Glomerular visceral epithelial cell (primary cell): ENCODE measurements around the gene SMIM26.
A peak's percentile ranks its signal among the peaks of the same experiment; 100 is the strongest.
"Not testable (repeated sequence)": the region's sequence is repeated elsewhere in the genome, so short reads cannot be mapped to it uniquely, and the experiment has no call there.

ENCODE experiments used
- DNase-seq: peaks from one replicate; pipeline ENCODE4 v3.0.0-alpha.2; 2016; ENCODE audit errors: extremely low spot score

SMIM26 gene, protein sequence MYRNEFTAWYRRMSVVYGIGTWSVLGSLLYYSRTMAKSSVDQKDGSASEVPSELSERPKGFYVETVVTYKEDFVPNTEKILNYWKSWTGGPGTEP

DNA sequence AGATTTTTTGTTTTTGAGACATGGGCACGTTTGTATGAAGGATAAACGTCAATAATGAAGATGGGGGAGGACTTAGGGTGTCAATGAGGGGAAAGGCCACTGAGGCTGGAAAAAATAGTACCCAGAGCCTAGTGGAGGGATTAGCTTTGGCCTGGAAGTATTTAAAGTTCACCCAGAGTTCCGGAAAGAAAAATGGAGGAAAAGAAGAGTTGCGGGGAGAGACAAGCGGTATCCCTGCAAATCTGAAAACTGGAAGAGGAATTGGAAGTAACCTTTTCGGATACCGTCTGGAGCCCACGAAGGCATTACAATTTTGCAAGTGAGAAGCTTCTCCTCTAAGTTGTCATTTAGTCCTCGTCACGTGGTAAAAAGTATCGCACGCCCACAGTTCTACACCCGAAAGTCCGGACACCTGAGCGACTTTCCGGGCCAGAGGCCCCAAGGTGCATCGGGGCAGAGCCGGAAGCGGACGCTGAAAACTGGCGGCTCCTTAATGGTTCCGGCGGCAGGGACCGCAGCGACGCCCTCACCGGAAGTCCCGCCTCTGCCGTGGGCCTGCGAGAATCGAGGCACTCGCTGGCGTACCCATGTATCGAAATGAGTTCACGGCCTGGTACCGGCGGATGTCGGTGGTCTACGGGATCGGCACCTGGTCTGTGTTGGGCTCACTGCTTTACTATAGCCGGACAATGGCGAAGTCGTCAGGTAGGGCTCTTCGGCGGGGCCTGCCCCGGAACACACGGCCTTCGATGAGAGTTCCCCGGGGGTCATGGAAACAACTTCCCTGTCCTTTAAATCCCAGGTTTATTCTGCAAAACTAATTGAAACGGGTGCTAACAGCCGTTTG is at the start of gene SMIM26:
TSS of gene SMIM26 (plus strand) at position 541 of the 847 bp plus-strand sequence. CDS start at position 588, 47 bp downstream.
- DNase-seq, result peak; percentile 94

GRCh38 chr20:18522066-18522465 is 45.2 kb upstream of the SMIM26 start:
- DNase-seq, result peak; percentile 62

- no peak for DNase-seq
Measured at GRCh38 chr20:18523066-18523465, 44.2 kb upstream of the SMIM26 start.

DNA sequence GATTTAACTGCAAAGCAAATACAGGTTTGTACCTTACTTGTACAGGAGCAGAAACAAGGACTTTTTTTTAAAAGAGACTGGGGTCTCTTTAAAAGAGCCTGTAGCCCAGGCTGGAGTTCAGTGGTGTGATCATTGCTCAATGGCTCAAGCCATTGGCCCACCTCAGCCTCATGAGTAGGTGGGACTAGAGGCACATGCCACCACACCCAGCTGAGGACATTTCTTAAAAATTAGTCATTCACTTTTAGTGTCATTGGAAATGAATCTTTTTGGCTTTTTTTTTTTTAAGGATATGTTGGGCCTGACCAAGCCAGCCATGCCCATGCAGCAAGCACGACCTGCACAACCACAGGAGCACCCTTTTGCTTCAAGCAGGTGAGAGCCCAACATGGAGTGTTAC is 42.6 kb upstream of the SMIM26 start:
- peak; percentile 54 for DNase-seq

DNA sequence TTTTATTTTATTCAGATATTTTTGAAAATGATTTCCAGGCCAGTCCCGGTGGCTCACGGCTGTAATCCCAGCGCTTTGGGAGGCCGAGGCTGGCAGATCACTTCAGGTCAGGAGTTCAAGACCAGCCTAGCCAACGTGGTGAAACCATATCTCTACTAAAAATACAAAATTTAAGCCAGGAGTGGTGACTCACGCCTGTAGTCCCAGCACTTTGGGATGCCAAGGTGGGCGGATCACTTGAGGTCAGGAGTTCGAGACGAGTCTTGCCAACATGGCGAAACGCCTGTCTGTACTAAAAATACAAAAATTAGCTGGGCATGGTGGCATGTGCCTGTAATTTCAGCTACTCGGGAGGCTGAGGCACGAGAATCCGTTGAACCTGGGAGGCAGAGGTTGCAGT is 40.5 kb upstream of the SMIM26 start:
- not testable (repeated sequence) for DNase-seq

- DNase-seq, result no peak
Measured at GRCh38 chr20:18527339-18527738, 39.9 kb upstream of the SMIM26 start.

DNA sequence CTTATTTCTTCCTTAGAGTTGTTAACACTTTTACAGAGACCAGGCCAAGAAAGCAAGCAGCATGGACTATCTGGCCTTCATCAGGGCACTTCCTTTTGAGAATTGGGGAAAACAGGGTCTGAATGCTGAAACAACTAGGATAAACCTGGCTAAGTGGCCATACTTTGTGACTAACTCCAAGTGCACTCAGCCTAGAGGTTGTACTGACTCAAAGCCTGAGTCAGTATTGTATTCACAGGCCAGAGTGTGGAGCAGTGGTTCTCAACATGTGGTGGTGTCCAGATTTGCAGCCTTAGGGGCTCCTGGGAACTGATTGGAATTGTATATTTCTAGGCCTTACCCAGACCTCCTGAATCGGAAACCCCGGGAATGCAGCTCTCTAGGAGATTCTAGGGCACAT is 39.4 kb upstream of the SMIM26 start:
- DNase-seq, result peak; percentile 40

GRCh38 chr20:18529041-18529440 is 38.2 kb upstream of the SMIM26 start:
- DNase-seq, result no peak

- no peak for DNase-seq
Measured at GRCh38 chr20:18532626-18533025, 34.6 kb upstream of the SMIM26 start.

GRCh38 chr20:18533491-18533890 is 33.7 kb upstream of the SMIM26 start:
- peak; percentile 48 for DNase-seq

DNA sequence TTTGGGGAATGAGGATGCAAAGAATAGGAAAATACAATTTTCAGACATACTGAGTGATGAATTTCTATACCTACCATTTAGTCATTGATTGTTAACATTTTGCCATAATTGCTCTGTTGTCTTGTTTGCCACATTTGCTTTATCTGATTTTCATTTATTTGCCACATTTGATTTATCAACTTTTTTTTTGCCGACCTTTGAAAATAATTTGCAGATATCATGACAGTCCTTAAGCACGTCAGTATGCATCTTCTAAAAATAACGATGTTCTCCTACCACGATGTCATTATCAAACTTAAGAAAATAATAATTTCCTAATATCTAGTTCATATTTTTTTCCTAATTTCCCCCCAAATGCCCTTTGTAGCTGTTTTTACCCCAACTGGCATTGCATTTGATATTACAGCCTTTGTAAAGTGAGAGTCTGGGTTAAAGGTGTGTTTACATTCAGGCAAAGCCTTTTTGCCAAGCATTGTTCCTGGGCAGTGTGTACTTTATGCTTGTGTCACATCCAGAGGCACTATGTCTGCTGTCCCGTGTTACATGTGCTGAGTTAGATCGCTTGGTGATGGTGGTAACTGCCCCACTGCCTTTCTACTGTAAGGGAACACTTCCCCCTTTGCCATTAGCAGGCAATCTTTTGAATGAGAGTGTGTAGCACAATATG is 33.1 kb upstream of the SMIM26 start:
- no peak for DNase-seq

- peak; percentile 25 for DNase-seq
Measured at GRCh38 chr20:18537651-18538050, 29.6 kb upstream of the SMIM26 start.

DNA sequence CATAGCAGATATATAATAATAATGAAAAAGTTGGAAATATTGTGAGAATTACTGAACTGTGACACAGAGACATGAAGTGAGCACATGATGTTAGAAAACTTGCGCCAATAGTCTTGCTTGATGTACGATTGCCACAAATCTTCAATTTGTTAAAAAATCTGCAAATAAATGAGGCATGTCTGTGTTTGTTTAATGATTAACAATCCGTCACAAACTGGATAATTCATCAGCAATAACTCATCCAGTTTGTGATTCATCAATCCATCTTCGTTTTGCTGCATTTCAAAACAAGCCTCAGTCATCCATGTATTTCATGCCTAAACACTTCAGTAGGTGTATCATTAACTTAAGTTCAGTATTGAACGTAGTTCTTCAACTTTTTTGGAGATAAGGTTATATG is 25.5 kb upstream of the SMIM26 start:
- peak; percentile 78 for DNase-seq

GRCh38 chr20:18543216-18543615 is 24.0 kb upstream of the SMIM26 start:
- DNase-seq, result no peak

DNA sequence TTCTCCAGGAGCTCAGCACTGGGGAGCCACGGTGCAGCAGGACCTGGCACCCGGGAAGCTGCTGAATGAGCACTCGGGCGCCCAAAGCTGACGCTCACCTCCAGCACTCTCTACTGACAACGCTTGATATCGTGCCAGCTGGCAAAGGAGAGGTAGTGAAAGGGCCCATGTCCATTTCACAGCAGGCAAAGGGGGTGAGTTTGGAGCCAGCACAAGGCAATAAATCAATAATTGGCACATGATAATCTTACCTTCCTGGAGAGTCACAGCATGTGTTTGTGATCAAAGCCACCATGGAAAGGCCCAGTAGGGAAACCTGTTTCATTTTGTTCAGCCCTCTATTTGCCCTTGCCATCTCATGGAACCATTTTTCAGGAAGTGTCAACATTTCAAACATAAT is 23.3 kb upstream of the SMIM26 start:
- DNase-seq, result no peak

GRCh38 chr20:18545566-18545965 is 21.7 kb upstream of the SMIM26 start:
- no peak for DNase-seq

GRCh38 chr20:18548465-18548864 is 18.8 kb upstream of the SMIM26 start:
- DNase-seq, result no peak

DNA sequence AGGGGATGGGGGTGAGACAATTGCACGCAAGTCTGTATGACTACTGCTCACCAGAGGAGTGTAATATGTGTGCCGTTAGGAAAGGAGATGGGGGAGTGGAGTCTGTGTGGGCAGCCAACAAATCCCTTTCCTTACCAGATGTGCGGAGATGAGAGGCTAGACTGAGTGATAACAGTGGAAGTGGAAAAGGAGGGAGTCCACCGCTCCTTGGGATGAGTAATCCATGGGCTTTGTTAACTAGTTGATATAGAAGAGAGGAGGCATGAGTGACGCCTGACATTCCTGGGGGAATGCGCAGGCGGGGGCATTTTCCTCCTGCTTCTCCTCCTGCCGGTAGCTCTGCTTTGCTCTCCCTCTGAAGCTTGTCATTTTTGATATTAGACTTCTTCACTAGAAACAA is 13.5 kb upstream of the SMIM26 start:
- DNase-seq, result no peak

DNA sequence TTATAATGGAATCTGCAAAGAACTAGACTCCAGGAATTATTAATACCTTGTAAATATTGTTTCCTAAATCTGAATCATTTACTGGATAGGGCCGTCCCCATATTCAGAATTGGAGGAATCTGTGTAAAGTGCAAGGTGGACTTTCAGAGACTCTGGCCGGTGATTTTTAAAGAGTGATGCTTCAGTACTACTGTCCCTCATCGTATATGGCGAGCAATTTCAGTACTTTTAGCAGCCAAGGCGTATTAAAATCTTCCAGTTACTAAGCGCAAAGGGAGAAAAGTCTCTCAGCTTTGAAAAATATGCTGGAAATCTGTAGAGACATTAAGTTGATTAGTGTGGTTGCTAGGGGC is 483 bp downstream of the SMIM26 start:
- no peak for DNase-seq

DNA sequence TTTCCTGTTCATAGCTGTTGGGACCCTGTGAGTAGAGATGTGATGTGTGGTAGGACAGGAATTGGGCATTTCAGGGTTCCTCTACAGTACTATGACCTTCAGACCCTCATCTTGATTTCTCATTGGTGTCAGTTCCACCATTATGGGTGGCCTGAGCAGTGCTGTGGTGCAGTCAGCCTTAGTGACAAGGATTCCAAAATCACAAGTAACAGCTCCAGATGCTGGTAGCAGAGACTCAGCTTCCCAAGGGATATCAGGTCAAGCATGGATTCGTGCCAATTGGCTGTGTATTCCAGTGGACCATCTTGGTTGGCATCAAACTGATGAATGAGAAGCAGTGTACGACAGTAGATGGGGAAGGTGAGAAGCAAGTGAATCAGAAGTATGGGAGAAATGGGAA is 3.8 kb downstream of the SMIM26 start:
- DNase-seq, result no peak

GRCh38 chr20:18571578-18571977 is 4.3 kb downstream of the SMIM26 start:
- DNase-seq, result no peak

- no peak for DNase-seq
Measured at GRCh38 chr20:18577942-18578341, 10.7 kb downstream of the SMIM26 start.

DNA sequence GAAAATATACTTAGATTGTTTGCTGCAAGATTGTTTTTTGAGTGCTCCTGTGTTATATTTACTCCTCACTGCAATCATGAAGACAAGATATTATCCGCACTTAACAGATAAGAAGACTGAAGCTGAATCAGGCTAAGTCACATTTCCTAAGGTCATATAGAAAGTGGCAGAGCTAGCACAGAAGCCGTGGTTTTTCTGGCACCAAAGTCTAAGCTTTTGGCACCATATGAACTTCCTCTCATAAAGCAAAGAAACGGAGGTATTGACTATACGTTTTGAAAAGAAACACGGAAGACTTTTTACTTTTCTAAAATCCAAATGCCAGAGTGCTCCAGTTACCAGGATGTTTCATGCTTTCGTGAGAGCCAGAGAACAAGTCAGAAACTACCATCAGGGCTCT is 11.3 kb downstream of the SMIM26 start:
- no peak for DNase-seq
